Keratinocyte (primary cell): ENCODE measurements around the gene DRICH1. TPM values are rescaled to one million over a fixed set of nuclear protein-coding genes. Genes with fewer than 3 reads are reported as not detected.
"Not testable (repeated sequence)": the region's sequence is repeated elsewhere in the genome, so short reads cannot be mapped to it uniquely, and the experiment has no call there.

Source experiments
- DNase-seq: peaks from one replicate; pipeline ENCODE4 v3.0.0-alpha.2; 2011; ENCODE audit warnings: low read depth, missing footprints, low spot score
- FAIRE-seq: peaks from 2 replicates; lab custom pipeline; 2011; peaks lifted over from hg19 to GRCh38; lab: Jason Lieb, UNC
- H2AFZ ChIP-seq: 2 replicates; pipeline ENCODE4 v1.6.0; 2012; ENCODE audit warnings: low read length, control low read depth, inconsistent platforms; ENCODE audit not compliant: control insufficient read depth
- H3K27ac ChIP-seq: 2 replicates; pipeline ENCODE4 v1.5.1; 2011; ENCODE audit warnings: low read length; ENCODE audit not compliant: control insufficient read depth, insufficient read depth
- H3K27me3 ChIP-seq: 3 replicates; pipeline ENCODE4 v1.6.0; 2011; ENCODE audit warnings: low read length; ENCODE audit not compliant: control insufficient read depth, insufficient read depth; ENCODE audit errors: extremely low read depth
- H3K36me3 ChIP-seq, 2 experiments: 2 replicates in 1 of 2; 3 replicates in 1 of 2; pipeline ENCODE4 v1.5.1; 2011; ENCODE audit warnings: low read length in 2 of 2, mild to moderate bottlenecking in 1 of 2; ENCODE audit not compliant: control insufficient read depth in 2 of 2, insufficient read depth in 2 of 2; ENCODE audit errors: extremely low read depth in 1 of 2
- H3K4me1 ChIP-seq: 3 replicates; pipeline ENCODE4 v1.5.1; 2011; ENCODE audit warnings: low read length; ENCODE audit not compliant: control insufficient read depth, insufficient read depth; ENCODE audit errors: extremely low read depth
- H3K4me2 ChIP-seq: 3 replicates; pipeline ENCODE4 v1.6.0; 2011; ENCODE audit warnings: low read depth, low read length; ENCODE audit not compliant: control insufficient read depth, insufficient read depth; ENCODE audit errors: extremely low read depth
- H3K4me3 ChIP-seq, 3 experiments: fragments of 200-600 bp in 1 of 3; sonication (generic) in 1 of 3; 2 replicates in 2 of 3; 3 replicates in 1 of 3; pipeline ENCODE4 v1.5.1; 2011 to 2016; ENCODE audit warnings: low read length in 3 of 3, mild to moderate bottlenecking in 3 of 3, control low read depth in 2 of 3, inconsistent platforms in 1 of 3, low read depth in 1 of 3, mixed read lengths in 1 of 3, mixed run types in 1 of 3, moderate library complexity in 1 of 3; ENCODE audit not compliant: control insufficient read depth in 2 of 3, insufficient read depth in 2 of 3; ENCODE audit errors: extremely low read depth in 1 of 3
- H3K79me2 ChIP-seq: 2 replicates; pipeline ENCODE4 v1.6.0; 2012; ENCODE audit warnings: low read length; ENCODE audit not compliant: control insufficient read depth, insufficient read depth
- H3K9ac ChIP-seq: 3 replicates; pipeline ENCODE4 v1.6.0; 2011; ENCODE audit warnings: low read length; ENCODE audit not compliant: control insufficient read depth, insufficient read depth; ENCODE audit errors: extremely low read depth
- H3K9me1 ChIP-seq: 3 replicates; pipeline ENCODE4 v1.6.0; 2011; ENCODE audit warnings: low read length; ENCODE audit not compliant: control insufficient read depth, insufficient read depth; ENCODE audit errors: extremely low read depth
- H3K9me3 ChIP-seq: 2 replicates; pipeline ENCODE4 v1.5.1; 2012; ENCODE audit warnings: low read depth, low read length; ENCODE audit not compliant: control insufficient read depth
- H4K20me1 ChIP-seq: 3 replicates; pipeline ENCODE4 v1.6.0; 2011; ENCODE audit warnings: low read length; ENCODE audit not compliant: control insufficient read depth, insufficient read depth; ENCODE audit errors: extremely low read depth
- CTCF ChIP-seq, 3 experiments: IDR thresholded peaks in 1 of 3; conservative IDR thresholded peaks in 1 of 3; optimal IDR thresholded peaks in 1 of 3; 2 replicates in 2 of 3; 3 replicates in 1 of 3; pipeline versions ENCODE3 to v1.5.1; 2011; ENCODE audit warnings: low read length in 3 of 3, mild to moderate bottlenecking in 3 of 3, moderate library complexity in 2 of 3, control low read depth in 1 of 3, inconsistent platforms in 1 of 3; ENCODE audit not compliant: insufficient read depth in 2 of 3; ENCODE audit errors: extremely low read depth in 1 of 3
- EZH2 ChIP-seq: IDR thresholded peaks from one replicate; pipeline ENCODE4 v1.6.1; 2012; ENCODE audit warnings: inconsistent platforms, mild to moderate bottlenecking, low read length, moderate library complexity
- dilution Hi-C: fragments of 300-500 bp; cut with MboI; formaldehyde crosslinking; loops from one replicate; pipeline ENCODE4 v1.7.0; 2020; ENCODE audit warnings: low sequenced_read_pairs; ENCODE audit not compliant: extremely low pct_ligation_motif_present
- polyA plus RNA-seq, 5 experiments: library from polyadenylated mRNA; depleted of rRNA in 3 of 5; stranded (reverse) in 3 of 5; stranded (forward) in 1 of 5; unstranded in 1 of 5; fragments of >200 nt; gene quantifications; 1 replicate in 1 of 5; 2 replicates in 3 of 5; 3 replicates in 1 of 5; pipeline versions ENCODE4 v1.2.1 to v1.2.3, GENCODE V29; 2011 to 2012; ENCODE audit warnings: missing spikeins in 2 of 5, low read depth in 1 of 5, low replicate concordance in 1 of 5

The DRICH1 gene
- polyA plus RNA-seq, 1 donor (not counting 4 experiments of a cell fraction or from before 2014, with no cell fraction given), result 0.12 TPM

DNA sequence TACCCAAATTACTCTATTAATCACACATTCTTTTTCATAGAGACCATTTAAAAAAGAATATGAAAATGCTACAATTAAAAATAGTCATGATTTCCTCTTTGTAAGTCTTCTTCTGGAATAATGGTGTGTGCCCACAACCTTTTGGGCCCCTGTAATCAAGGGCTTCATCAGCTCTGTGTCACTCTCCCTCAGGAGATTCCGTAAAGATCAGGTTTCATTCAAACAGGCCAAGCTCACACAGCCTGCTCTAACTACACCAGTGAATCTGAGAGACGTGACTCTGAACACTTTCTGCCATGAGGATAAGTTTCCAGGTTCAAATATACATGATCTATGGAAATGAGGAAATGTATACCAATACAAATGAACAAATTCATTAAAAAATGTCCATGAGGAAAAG, 9.5 kb downstream of the DRICH1 start:
- no peak for DNase-seq
- dilution Hi-C loops, result no loop called here

GRCh38 chr22:23621916-23622315, 10.2 kb downstream of the DRICH1 start:
- H3K4me3 ChIP-seq, H3K9me1 ChIP-seq, H2AFZ ChIP-seq, H3K27me3 ChIP-seq, H3K9ac ChIP-seq, H3K4me2 ChIP-seq, H3K9me3 ChIP-seq, H3K27ac ChIP-seq, H3K36me3 ChIP-seq, H3K79me2 ChIP-seq, dilution Hi-C loops, H4K20me1 ChIP-seq, DNase-seq, H3K4me1 ChIP-seq, FAIRE-seq: not testable (repeated sequence)

More for the DNA sequence above, 9.5 kb downstream of the DRICH1 start:
- no peak for TF ChIP-seq EZH2
- no peak for TF ChIP-seq CTCF (optimal IDR thresholded peaks at IDR 0.05 in 1 of 3, IDR thresholded peaks at IDR 0.05 in 1 of 3, conservative IDR thresholded peaks at IDR 0.05 in 1 of 3; ENCODE audit: extremely low read depth in 1 of 3, insufficient read depth in 2 of 3, low read length in 3 of 3)
- Histone ChIP-seq H3K36me3 (no peaks in the 10 kb centered on the region), H3K9ac (no peak overlapping the region), H3K27me3 (no peaks in the 10 kb centered on the region), H3K9me3 (no peaks in the 10 kb centered on the region), H3K4me2 (no peak overlapping the region), H3K9me1 (no peaks in the 10 kb centered on the region), H4K20me1 (no peaks in the 10 kb centered on the region), H3K79me2 (no peaks in the 10 kb centered on the region), H3K27ac (no peak overlapping the region), H3K4me1 (no peaks in the 10 kb centered on the region), H2AFZ (no peak overlapping the region), H3K4me3 (no peak overlapping the region)
- FAIRE-seq, result no peak

GRCh38 chr22:23621082-23621780, 10.9 kb downstream of the DRICH1 start:
- no peaks in the 10 kb centered on the region for H3K36me3 ChIP-seq
- H3K9me1 ChIP-seq, result no peaks in the 10 kb centered on the region
- dilution Hi-C loops, result no loop called here
- TF ChIP-seq CTCF (optimal IDR thresholded peaks at IDR 0.05 in 1 of 3, IDR thresholded peaks at IDR 0.05 in 1 of 3, conservative IDR thresholded peaks at IDR 0.05 in 1 of 3; ENCODE audit: extremely low read depth in 1 of 3, insufficient read depth in 2 of 3, low read length in 3 of 3), result no peak
- no peak for TF ChIP-seq EZH2
- no peak overlapping the region for H2AFZ ChIP-seq
- H3K4me1 ChIP-seq, result no peaks in the 10 kb centered on the region
- H3K27ac ChIP-seq, result no peak overlapping the region
- H3K9me3 ChIP-seq, result no peaks in the 10 kb centered on the region
- H3K79me2 ChIP-seq, result no peaks in the 10 kb centered on the region
- no peak overlapping the region for H3K4me2 ChIP-seq
- no peaks in the 10 kb centered on the region for H3K27me3 ChIP-seq
- FAIRE-seq (no peak), DNase-seq (no peak)
- no peak overlapping the region for H3K9ac ChIP-seq
- no peaks in the 10 kb centered on the region for H4K20me1 ChIP-seq
- no peak overlapping the region for H3K4me3 ChIP-seq
